GM18907 (cell line): Measurements from ENCODE around the gene LRP8.

Experiments used
- ATAC-seq: cut with Tn5 transposase; IDR thresholded peaks from one replicate; pipeline ENCODE4 v1.9.1; 2021; ENCODE audit warnings: mild to moderate bottlenecking, moderate library complexity; ENCODE audit not compliant: unreplicated experiment

LRP8 gene

GRCh38 chr1:53341521-53341895 lies 13.6 kb upstream of the LRP8 start:
- no peak for ATAC-seq

- no peak for ATAC-seq
Measured at GRCh38 chr1:53340660-53341520, 13.0 kb upstream of the LRP8 start.

DNA sequence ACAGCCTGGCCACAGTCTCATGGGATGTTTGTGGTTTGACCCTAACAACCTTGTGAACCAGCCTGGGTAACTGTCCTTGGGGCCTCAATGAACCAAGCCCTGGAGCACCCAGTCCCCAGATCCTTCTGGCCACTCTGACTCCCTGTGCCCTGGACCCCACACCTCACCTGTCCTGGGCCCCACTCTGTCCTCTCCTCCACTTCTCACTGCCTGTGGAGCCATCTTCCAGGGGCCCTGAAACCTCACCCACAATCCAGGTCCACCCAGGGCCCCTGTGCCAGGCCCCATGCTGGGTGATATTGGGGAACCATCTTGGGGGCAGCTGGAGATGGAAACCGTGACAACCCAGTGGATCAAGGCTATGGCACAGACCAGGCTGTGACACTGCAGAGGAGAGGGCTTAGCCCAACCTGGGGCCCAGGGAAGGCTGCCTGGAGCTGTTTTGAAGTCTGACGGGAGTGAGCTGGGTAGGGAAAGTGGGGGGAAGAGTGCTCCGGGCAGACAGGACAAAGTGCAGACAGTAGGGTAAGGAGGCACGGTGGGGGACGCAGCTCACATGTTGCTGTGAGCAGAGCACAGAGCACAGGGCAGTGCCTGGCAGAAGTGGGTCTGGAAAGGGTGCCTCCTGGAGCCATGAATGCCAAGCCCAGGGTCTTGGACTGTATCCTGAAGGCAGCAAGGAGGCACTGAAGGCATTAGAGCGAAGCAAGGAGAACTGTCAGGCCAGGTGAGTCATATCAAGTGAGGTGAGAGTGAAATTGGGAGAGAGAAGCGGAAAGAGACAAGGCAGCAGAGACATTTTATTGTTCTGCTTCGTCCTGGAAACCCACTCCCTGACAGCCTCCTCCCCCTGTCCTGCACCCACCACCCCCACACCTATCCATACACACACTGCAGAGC lies 12.1 kb upstream of the LRP8 start:
- ATAC-seq: no peak

GRCh38 chr1:53338423-53338822 lies 10.6 kb upstream of the LRP8 start:
- ATAC-seq: no peak

DNA sequence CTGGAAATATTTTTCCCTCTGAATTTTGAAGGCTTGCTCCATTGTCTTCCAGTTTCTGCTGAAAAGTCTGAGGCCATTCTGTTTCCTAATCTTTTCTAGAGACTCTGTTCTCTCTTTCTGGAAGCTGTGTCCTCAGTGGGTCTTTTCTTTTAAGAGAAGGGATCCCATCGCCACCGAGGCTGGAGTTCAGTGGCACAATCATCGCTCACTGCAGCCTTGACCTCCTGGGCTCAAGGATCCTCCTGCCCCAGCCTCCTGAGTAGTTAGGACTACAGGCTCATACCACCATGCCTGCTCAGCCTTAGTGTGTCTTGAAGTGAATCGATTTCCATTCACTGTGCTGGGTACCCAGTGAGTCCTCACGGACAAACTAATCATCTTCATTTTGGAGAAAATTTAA lies 9.6 kb upstream of the LRP8 start:
- ATAC-seq: no peak

DNA sequence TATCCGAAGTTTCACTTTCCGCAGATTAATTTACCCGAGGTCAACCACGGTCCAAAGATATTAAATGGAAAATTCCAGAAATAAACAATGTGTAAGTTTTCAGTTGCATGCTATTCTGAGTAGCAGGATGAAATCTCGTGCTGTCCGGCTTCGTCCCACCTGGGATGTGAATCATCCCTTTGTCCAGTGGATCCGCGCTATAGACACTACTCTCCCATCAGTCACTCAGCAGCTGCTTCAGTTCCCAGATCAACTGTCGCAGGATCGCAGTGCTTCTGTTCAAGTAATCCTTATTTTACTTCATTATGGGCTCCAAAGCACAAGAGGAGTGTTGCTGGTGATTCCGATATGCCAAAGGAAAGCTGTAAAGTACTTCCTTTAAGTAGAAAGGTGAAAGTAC lies 8.3 kb upstream of the LRP8 start:
- ATAC-seq: no peak

- ATAC-seq: no peak
Measured at GRCh38 chr1:53335661-53336060, 7.8 kb upstream of the LRP8 start.

DNA sequence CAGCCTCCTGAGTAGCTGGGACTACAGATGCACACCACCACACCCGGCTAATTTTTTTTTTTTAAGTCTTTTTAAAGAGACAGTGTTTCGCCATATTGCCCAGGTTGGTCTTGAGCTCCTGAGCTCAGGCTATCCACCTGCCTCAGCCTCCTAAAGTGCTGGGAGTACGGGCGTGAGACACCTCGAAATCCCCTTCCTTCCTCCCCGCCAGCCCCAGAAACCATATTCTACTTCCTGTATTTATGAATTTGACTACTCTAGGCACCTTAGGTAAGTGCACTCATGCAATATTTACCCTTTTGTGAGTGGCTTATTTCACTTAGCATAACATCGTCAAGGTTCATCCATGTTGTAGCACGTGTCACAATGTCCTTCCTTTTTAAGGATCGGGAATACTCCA lies 6.9 kb upstream of the LRP8 start:
- no peak for ATAC-seq

DNA sequence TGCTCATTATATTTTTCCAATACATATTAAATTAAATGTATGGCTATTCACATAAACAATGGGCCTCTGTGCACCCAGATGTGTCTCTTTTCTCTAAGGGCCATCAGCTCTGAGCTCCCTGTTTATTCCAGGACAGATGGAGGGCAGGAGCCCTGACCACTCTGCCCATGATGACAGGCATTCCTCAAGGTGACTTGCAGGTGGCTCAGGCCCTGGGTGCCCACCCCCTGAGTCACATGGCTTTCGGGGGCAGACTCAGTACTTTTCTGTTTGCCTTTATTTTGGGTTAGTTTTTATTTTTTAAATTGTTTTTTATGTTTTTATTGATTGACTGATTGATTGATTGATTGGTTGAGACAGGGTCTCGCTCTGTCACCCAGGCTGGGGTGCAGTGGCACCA lies 6.4 kb upstream of the LRP8 start:
- ATAC-seq: no peak

- ATAC-seq: no peak
Measured at GRCh38 chr1:53332833-53333232, 5.0 kb upstream of the LRP8 start.

DNA sequence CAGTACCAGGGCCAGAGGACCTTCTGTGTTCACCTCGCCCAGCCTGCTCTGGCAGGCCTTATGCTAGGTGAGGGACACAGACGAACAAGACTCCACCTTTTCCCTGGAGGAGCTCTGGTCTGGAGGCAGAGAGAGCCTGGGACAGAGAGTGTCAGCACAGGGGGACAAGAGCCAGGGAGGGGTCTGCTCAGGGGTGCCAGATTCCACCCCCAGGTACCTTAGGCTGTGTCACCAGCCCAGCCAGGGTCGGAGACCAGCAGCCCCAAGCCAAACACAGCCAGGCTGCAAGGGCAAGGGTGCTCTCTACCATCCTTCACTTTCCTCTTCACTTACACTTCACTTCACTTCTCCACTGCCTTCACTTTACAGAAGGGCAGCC lies 4.3 kb upstream of the LRP8 start:
- no peak for ATAC-seq

- no peak for ATAC-seq
Measured at GRCh38 chr1:53331446-53332185, 3.7 kb upstream of the LRP8 start.

DNA sequence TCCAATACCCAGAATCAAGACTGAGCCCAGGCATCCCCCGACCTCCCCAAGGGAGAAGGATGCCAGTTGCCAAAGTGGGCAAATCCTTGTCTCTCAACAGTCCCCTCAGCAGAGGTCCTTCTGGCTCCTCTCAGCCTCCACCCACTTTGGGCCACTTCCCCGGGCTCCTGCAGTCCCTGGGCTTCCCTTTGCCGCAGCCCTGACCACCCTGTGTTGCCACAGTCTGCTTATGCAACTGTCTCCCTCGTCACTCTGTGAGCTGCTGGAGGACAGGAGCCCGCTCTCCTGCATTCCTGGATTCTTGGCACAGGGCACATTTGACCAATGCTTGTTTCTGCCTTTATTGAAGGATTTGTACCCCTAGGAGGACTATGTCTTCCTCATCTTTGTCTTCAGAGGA lies 2.9 kb upstream of the LRP8 start:
- ATAC-seq: no peak

DNA sequence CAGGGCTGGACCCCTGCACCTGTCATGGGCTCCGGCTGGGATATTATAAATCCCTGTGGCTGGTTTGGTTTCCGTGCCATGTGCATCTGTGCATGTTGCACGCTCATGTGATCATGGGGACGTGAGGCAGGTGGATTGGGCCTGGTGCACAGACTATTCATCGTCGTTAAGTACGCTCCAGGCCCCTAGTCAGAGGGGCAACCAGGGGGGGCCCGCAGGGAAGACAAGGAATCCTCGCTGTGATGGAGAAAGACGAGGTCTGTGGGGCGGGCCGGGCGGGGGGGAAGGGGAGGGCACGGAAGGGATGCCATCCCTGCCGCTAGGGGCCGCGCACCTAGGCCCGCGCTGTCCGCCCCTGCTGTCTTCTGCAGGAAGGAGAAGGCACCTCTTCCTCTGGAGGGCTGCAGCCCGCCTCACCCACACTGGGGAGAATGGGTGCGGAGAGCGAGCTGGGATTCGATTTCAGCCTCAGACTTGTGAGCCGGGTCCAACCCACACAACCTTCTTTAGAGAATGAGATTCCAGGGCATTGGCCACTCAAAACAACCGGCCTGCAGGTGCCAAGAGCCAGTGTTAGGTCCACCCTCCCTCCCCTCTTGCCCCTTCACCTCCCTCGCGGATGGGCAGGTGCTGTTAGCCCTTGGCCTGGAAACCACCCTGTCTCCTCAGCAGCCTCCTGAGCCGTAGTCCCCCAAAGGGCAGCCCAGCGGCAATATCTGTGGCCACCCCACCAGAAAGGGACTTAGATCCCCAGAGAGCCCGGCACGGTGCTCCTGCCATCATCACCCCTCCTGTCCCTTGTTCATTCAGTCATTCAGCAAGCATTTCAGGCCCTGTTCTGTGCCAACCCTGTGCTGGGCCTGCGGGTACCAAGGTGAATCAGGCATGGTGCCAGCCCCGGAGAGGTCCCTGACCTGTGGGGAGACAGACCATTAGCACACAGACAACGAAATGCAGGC lies 950 bp upstream of the LRP8 start:
- ATAC-seq: no peak

DNA sequence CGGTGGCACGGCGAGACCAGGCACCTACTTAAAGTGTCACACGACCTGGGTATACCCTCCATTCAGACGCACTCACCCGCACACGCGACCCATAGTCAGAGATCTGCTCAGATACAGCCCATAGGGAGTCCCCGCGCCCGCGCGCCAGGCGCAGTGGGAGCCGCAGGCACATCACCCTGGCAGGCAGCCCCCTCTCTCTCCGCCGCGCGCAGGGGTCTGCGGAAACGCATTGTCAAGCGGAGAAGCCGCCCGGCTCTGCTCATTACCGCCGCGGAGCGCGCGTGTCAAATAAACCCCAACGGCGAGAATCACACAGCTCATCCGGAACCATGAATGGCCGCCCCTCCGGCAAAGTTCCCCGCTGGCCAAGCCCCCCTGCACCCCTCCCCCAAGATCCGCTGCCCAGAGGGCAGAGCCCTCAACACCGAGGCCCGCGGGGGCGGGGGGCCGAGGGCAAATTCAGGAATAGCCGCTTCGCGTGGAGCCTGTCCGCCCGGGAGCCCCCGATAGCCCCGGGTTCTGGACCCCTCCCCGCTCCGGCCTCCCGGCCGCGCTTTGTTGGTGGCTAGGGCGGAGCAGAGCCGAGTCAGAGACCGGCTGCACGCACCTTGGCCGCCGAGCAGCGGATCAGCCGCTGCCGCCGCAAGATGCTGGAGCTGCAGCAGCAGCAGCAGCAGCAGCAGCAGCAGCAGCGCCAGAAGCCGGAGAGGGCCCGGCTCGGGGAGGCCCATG lies 522 bp downstream of the LRP8 start:
- peak; percentile 9 for ATAC-seq

DNA sequence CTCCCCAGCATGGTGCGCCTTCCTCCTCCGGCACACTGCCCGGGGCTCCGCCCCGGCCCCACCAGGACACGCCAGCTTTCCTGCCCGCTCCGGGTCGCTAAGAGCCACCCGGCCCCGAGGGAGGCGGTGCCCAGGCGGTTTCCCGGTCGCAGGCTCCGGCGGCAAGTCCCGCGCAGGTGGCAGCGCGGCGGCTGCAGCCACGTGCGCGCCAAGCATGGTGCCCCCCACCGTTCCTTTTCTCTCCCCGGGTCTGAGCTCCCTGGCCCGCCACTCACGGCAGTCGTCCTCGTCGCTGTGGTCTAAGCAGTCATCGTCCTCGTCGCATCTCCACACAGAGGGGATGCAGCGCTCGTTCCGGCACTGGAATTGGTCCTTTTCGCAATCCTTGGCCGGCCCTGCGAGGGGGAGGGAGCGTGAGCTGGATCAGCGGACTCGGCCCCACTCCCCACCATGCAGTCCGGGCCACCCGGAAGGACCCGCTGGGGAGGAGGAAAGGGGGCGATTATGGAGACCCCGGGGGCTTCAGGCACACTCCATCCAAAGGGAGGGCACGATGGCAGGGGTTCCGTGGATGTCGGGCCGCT lies 1.2 kb downstream of the LRP8 start:
- ATAC-seq: peak; percentile 28

GRCh38 chr1:53326088-53326597 lies 1.7 kb downstream of the LRP8 start:
- ATAC-seq: peak; percentile 89

DNA sequence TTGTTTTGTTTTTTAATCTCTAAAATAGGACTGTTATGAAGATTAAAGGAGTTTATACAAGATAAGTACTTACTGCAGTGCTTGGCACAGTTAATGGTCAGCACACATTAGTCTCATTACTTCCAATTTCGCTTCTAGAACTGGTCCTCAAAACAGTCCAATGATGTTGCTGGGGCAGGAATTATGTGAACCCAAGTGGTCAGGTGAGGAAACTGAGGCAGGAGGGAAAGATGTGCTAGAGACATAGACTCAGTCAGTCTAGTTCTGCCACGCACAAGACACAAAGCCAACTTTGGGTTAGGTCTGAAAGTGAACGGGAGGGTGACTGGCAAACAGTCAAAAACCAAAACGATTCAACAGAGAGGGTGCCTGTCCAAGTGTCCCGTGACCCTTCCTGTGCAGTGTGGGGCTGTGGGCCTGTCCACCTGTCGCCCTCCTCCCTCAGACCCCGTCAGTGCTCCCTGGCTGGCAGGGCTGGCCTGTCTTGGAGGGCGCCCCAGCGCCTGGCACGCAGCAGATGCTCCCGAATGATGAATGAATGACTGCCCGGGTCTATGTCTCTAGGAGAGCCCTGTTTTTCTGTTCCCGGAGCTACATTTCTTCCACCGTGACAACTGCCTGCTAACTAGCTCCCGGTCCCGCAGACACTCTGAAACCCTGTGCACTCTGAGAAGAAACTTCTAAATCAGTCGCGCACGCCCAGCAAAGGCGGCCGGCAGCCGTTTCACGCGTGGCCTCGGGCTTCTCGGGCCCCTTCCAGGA lies 2.4 kb downstream of the LRP8 start:
- ATAC-seq: no peak
